HG03108 (cell line): ENCODE measurements around the gene RAF1.
"Not testable (repeated sequence)": the region's sequence is repeated elsewhere in the genome, so short reads cannot be mapped to it uniquely, and the experiment has no call there.

Experiments used
- ATAC-seq: cut with Tn5 transposase; IDR thresholded peaks from one replicate; pipeline ENCODE4 v1.9.1; 2021; ENCODE audit warnings: moderate library complexity; ENCODE audit not compliant: unreplicated experiment

The RAF1 gene

GRCh38 chr3:12663936-12664908 is at the start of gene RAF1:
TSS of gene RAF1 (minus strand) at chr3:12664117. CDS start at chr3:12618721, 45,396 bp downstream.
- ATAC-seq = peak; percentile 94

GRCh38 chr3:12710062-12710461 is 46.1 kb upstream of the RAF1 start:
- ATAC-seq = no peak

GRCh38 chr3:12709334-12709733 is 45.4 kb upstream of the RAF1 start:
- ATAC-seq = no peak

DNA sequence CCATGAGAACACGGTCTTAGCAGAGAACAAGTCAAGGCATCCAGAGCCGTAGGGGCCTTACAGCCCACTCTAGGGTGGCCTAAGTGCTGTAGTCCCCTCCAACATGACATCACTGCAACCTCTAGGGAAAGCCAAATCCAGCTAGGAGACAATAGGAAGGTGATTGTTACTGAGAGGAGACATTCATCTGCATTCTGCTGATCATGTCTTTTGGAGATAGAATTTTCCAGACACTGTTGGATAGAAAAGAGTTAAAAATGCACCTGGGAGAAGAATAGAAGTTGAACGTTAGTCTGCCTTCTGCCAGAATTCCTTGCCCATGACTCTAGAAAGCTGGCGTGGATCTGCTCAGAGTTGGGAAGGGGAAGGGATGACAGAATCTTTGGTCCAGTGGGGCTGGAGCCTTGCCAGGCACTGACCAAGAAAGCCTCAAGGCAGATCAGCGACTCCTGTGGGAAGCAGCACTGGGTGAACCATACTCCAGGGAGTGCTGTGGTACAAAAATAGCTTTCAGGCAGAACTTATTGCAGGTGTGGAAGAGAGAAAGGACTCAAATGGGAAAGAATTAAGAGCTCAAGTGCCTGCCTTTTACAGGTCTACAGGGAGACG is 44.8 kb upstream of the RAF1 start:
- no peak for ATAC-seq

DNA sequence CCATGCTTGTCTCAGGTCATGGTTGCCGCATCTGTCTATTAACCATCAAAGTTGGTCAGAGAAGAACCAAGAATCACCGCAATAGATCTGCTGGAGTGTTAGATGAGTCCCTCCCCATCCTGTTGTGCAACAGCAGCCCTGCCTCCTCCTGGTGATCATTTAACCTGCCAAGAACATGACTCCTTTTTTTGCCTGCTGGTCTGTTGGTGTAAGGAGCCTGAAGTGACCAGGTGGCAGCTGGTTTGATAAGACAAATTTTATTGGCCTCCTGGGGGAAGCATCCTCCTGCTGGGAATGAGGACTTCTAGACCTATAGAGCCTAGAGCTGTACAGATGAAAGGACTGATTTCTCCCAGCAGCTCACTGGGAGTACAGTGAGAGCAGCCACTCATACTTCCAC is 43.5 kb upstream of the RAF1 start:
- ATAC-seq = no peak

DNA sequence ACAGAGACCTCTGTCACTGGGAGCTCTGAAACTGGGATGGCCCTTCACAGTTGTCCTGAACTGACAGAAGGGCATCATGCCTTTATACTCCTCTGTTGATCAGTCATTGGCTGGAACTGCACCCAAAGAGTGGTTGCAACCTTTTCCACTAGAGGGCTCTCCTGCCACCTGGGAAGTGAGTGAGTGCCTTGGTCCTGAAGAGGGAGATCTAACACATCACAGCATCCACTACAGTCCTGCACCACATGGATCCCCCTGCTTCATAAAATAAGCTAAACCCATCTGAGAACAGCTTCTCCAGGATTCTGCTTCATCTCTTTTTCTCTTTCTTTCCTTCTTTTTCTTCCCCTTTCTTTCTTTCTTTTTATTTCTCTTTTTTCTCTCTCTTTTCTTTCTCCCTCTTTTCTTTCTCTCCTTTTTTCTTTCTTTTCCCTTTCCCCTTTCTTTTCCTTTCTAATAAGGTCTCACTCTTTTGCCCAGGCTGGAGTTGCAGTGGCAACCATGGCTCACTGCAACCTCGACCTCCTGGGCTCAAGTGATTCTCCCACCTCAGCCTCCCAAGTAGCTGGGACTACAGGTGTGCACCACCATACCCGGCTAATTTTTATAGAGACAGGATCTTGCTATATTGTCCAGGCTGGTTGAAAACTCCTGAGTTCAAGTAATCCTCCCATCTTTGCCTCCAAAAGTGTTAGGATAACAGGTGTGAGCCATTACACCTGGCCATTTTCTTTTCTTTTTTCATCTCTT is 42.8 kb upstream of the RAF1 start:
- ATAC-seq = peak; percentile 94

DNA sequence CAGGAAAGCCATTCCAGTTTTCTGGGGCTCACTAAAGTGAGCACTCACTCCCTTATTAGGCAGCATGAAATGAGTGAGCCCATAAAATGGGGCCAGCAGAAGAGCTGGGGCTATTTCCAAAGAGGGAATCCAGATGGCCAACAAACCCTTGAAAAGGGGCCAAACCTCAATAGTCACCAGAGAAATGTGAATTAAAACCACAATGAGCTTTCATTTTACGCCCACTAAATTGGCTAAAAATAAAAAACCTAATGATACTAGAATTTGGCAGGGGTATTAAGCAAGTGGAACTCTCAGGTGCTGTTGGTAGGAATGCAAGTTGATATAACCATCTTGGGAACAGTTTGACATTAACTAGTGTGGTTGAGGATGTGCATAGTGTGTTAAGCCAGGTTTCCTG is 42.1 kb upstream of the RAF1 start:
- no peak for ATAC-seq

DNA sequence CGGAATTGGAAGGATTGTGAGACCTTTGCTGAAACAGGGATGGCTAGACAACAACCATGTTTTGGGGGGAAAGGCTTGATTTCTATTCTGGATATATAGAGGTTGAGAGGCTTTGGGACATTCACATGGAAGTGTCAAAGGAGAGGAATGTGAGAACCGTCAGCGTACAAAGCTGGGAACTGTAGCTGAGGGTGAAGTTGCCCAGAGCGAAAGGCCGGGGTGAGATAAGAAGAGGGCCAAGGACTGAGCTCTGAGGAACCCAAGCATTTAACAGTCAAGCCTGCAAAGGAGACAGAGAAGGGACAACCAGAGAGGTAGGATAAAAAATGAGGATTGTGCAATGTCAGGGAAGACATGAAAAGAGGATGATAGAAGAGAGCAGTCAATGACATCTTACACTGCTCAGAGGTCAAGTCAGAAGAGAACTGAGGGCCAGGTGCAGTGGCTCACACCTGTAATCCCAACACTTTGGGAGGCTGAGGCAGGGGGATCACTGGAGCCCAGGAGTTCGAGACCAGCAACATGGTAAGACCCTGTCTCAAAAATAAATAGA is 41.5 kb upstream of the RAF1 start:
- no peak for ATAC-seq

DNA sequence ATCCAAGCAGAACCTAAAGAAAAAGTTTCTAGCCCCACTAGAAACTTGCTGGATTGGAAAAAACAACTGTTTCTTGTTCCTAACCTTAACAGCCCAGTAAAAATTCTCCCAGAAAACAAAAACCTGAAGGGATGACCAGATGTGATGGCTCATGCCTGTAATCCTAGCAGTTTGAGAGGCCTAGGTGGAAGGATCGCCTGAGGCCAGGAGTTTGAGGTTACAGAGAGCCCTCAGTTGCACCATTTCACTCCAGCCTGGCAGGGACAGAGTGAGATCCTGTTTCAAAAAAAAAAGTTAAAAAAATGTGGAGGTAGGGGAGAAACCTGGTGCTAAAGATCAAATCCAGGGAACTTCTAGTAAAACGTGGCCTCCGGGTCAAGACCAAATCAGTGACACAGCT is 38.6 kb upstream of the RAF1 start:
- ATAC-seq = no peak

GRCh38 chr3:12701601-12702000 is 37.7 kb upstream of the RAF1 start:
- not testable (repeated sequence) for ATAC-seq

- no peak for ATAC-seq
Measured at GRCh38 chr3:12700800-12701199, 36.9 kb upstream of the RAF1 start.

GRCh38 chr3:12695916-12696315 is 32.0 kb upstream of the RAF1 start:
- no peak for ATAC-seq

DNA sequence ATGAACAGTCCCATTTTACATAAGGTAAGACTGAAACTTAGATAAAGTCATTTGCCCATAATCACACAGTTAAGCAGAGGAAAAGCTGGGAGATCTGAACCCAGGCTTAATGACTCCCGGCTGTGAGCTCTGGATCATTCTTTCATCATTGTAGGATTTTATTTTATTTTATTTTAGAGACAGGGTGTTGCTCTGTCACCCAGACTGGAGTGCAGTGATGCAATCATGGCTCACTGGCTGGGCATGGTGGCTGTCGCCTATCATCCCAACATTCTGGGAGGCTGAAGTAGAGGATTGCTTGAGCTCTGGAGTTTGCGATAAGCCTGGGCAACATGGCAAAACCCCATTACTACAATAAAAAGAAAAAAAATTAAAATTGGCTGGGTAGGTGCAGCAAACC is 31.2 kb upstream of the RAF1 start:
- ATAC-seq = no peak

DNA sequence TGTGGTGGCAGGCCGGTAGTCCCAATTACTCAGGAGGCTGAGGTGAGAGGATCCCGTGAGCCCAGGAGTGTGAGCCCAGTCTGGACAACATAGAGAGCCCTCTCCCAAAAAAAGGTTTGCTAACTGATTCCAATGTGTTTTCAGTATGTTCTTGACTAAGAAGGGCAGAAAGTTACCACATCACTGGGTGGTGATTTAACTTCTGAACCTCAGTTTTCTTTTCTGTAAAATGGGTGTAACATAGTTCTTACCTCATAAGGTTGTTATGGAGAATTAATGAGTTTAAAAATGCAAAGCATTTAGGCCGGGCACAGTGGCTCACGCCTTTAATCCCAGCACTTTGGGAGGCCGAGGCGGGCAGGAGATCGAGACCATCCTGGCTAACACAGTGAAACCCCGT is 28.5 kb upstream of the RAF1 start:
- no peak for ATAC-seq

- no peak for ATAC-seq
Measured at GRCh38 chr3:12689997-12690711, 26.2 kb upstream of the RAF1 start.

- ATAC-seq = no peak
Measured at GRCh38 chr3:12687948-12688347, 24.0 kb upstream of the RAF1 start.

DNA sequence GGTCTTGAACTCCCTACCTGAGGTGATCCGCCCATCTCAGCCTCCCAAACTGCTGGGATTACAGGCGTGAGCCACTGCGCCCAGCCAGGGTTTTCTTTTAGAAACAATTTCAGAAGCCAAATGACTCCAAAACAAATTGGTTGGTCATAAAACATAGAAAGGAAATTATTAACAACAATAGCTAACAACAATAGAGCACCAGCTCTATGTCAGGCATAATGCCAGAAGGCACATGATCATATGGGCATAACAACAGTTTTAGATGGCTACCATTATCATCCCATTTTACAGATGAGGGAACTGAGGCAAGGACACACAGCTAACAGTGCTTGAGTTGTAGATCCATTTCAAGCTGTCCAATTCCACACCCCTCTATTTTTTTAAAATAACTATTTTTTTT is 22.2 kb upstream of the RAF1 start:
- ATAC-seq = no peak

GRCh38 chr3:12681943-12682390 is 18.1 kb upstream of the RAF1 start:
- no peak for ATAC-seq

DNA sequence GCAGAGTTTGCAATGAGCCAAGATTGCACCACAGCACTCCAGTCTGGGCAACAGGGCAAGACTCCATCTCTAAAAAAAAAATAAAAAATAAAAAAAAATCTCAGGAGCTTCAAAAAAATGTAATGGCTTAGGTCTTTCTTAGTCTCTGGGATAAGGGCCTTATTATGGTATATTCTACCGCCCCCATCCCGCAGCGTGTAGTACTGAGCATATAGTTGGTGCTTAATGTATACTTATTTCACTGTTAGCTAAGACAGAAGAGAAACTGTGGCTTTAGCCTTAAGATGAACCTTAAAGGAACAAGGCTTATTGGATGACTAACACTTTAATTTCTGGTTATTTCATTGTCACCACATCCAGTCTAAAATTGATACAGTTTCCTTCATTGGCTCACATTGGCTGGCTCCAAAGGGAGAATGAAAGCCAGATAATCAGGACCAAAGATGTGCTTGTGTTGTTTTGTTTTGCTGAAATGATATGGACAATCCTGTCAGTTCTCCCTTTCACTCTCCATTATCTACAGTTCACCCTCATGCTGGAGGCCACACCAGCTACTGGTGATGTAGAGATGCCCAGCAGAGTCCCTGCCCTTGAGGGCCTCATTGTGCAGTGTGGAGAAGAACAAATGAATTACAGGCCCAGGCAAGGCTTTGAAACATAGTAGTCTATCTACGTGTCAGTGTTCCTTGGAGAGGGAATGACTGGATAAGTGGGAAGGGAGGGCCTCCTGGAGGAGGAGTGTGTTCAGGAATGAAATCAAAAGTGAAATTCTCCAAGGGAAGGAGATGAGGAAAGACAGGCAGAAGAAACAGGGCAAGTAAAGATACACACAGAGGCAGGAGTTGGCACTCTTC is 17.4 kb upstream of the RAF1 start:
- no peak for ATAC-seq

GRCh38 chr3:12679468-12679867 is 15.6 kb upstream of the RAF1 start:
- no peak for ATAC-seq
